ENCODE results near the gene PCNX1.

- TF ChIP-seq CTCF (IDR thresholded peaks at IDR 0.05; ENCODE audit: low read depth, low read length, missing input control) (no peak), HNF4A (conservative IDR thresholded peaks at IDR 0.05) (no peak)
Observed at GRCh38 chr14:70901269-70901668, 6.0 kb upstream of the PCNX1 start.

Measured in liver (tissue), 3 donors.